Measurements from ENCODE around the gene ORC5.

- TF ChIP-seq POLR2A (IDR thresholded peaks at IDR 0.05; ENCODE audit: low read length) (no peak), GATA1 (IDR thresholded peaks at IDR 0.05; ENCODE audit: low read depth, low read length) (no peak)
Observed at GRCh38 chr7:104124469-104124868, 83.3 kb downstream of the ORC5 start.
